Right lung (tissue), 5 donors: ENCODE measurements around the gene HEPACAM2. TPM values are rescaled to one million over a fixed set of nuclear protein-coding genes. Genes with fewer than 3 reads are reported as not detected.

ENCODE experiments used
- DNase-seq, 2 donors: peaks; one replicate each; pipeline ENCODE4 v3.0.0-alpha.2; 2013
- polyA plus RNA-seq, 5 donors: library from polyadenylated mRNA; unstranded; fragments of 120-200 nt; gene quantifications; one replicate each; pipeline versions ENCODE4 v1.2.1 to v1.2.3, GENCODE V29; 2013; ENCODE audit warnings: inconsistent platforms in 1 of 5, low replicate concordance in 1 of 5; ENCODE audit not compliant: insufficient read length in 5 of 5, insufficient read depth in 1 of 5

Gene HEPACAM2
- polyA plus RNA-seq, 5 donors: 1.3 to 5.8 (median 2.5) TPM

DNA sequence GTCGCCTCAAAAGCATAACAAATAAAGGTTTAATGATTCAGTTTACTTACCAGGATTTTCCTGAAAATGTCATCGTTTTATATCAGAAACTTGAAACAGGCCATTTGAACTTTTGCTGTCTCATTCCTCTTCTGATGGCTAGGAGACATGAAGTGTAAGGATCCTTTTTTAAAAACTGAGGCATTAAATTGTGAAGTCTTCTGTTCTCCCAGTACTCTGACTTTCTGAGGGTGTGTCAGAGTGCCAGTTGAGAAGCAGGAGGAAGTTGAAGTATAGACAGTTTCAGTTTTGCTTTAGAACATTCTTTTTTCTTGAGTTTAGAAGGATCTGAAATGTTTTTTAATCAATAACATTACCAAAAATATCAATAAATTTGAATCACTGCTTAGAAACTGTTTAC is 78.1 kb downstream of the HEPACAM2 start, which contains the start of gene SAMD9L:
Gene SAMD9L, minus strand, starts transcription at position 242 of the 400 bp plus-strand sequence. CDS start 12,414 bp downstream, outside the sequence.
- peak; percentile 12 to 22 for DNase-seq

DNA sequence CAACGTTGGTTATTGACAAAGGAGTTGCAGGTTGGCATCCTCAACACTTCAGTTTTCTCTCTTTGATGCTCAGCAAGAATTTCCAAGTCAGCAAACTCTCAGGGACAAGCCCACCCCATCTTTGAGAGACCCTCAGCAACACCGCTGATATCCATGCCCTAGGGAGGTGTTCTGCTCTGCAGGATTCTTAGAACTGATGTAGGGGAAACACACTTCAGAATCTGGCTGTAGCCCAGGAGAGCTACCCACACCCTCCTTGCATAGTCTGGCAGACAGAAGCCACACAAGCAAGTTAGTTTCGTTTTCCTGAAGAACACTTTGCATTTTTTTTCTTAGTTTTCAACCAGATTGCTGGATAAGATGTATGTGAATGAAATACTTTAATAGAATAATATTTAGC is 78.9 kb downstream of the HEPACAM2 start:
- DNase-seq: peak; percentile 26 to 49

DNA sequence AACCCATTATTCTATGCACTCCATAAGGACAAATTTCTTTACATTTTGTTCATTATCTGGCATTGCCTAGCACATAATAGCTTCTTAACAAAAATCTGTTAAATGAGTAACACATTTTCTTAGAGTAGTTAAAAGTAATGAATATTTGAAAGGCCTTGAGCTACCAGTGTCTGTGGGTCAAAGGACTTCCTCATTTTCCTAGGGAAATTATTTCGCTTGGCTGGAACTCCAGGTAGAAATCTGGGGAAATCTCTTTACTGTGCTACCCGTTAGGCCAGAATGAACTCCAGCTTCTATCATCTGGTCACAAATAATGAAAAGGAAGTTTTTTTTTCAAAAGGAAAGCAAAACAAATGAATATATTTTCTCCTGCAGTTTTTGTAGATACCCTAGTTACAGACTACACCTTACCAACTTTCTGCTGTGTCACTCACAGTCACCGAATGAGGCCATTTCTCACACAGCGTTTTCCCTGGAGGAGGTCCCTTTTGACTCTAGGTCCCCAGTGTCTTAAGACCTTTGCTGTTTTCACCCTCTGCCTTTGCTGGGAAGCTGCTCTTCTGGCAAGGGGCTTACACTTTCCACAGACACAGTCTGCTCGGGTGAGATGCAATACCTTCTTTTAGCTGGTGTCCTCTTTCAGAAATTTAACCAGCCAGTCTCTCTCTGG is 79.7 kb downstream of the HEPACAM2 start:
- DNase-seq: peak in 1 of 2 donors; percentile 0

DNA sequence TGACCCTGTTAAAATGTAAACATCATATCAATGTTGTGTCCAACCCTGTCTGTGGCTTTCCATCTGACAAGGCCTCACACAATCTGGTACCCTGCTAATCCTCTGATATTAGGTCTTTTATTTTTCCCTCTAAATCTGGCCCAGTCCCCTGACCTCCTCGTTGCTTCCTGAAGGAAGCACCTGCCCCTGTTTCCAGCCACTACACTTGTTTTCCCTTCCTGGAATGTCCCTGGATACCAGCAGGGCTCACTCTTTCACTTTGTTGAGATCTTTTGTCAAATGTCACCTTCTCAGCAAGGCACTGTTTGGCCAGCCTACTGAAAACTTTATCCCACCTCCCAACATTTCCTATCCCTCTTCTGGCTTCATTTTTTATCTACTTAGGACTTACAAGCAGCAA is 80.2 kb downstream of the HEPACAM2 start:
- DNase-seq: peak in 1 of 2 donors; percentile 1

DNA sequence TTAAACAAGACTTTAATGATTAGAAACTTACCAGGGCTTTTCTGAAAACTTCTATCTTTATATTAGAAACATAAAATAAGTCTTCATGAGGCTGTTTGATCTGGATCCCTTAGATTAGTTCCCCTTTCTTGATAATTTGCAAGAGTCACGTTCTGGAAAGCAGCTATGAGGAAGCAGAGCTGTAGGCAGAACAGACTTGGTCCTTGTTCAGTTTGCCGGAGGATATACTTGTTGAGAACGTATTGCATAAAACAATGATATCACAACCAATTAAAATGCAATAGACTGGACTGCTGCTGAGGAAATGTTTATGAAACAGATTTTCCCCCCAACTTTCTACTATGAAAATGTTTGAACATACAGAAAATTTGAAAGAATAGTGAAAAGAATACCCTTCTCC is 80.9 kb downstream of the HEPACAM2 start:
- peak; percentile 30 to 49 for DNase-seq

DNA sequence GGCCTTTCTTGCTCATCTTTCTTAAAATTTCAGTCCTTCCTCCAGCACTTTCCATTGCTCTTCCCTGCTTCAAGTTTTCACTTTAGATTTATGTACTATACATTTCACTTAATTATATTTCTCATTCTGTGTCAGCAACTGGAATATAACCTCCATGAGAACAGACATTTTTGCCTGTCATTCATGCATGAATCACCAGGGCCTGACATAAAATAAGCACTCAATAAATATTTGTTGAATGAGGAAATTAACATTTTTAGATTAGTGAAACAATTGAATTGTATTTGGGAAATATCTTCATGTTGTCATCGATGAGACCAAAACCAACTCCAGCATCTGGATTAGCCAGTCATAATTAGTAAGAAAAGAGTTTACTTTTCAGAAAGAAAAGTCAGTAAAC is 84.1 kb downstream of the HEPACAM2 start:
- no peak for DNase-seq

DNA sequence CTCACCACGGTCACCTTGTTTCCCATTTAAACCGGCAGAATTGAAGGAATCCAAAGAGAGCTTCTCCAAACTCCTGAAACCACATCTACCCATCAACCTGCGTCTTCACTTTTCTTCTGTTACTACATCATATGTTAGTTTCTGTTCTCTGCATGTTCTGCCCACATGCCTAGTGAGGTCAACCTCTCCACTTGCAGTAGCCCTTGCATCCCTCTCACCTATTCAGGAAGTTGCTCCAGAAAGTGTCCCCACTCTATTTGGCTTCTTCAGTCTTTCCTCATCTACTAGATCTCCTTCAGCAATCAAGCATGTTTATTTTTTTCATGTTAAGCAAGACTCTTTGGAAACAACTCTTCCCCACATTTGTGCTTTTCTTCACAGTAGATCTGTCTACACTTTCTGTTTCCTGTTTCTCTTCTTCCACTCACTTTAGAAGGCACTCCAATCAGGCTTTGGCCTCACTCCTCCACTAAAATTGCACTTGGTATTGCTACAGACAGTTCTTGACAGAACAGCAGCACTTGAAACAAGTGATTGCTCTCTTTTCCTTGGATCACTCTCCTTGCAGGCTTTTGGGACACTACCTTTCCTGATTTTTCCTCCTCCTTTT is 85.6 kb downstream of the HEPACAM2 start:
- DNase-seq: no peak

DNA sequence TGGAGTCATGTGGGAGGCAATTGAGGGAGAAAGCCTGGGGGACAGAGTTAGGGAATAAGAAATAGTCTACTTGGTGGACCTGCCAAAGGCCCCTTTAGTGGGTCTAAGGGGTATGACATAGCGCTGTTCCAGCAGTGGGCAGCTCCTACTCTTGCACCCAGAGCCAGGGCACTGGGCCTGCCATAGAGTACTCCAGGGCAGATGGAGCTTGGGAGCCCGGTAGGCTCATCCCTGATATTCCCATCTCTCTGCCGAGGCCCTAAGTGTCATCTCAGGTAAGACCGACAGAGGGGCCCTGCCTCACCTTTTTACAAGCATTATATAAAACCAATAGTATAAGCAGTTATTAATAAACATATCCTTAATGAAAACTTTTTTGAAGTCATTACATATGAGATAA is 87.7 kb downstream of the HEPACAM2 start:
- DNase-seq: no peak

Other genes starting within 250 kb of the HEPACAM2 start
- gene SAMD9, start 108.5 kb downstream of the HEPACAM2 start, polyA plus RNA-seq: 10 to 100 TPM in 3 of 5 donors, 1 to 10 TPM in 2; 6.4 to 12.5 (median 11.0) TPM
- gene SAMD9L, start 78.1 kb downstream of the HEPACAM2 start, polyA plus RNA-seq: 10 to 100 TPM; 10.4 to 19.8 (median 18.3) TPM
- gene VPS50, start 5.9 kb upstream of the HEPACAM2 start, polyA plus RNA-seq: 10 to 100 TPM; 18.8 to 34.2 (median 29.8) TPM